SJSA1 (cell line): ENCODE measurements around the gene REEP3. TPM values are rescaled to one million over a fixed set of nuclear protein-coding genes. Genes with fewer than 3 reads are reported as not detected.

Source experiments
- DNase-seq, 2 experiments: peaks; one replicate each; pipeline ENCODE4 v3.0.0-alpha.2; 2015 to 2020; ENCODE audit warnings: low spot score in 2 of 2, low read depth in 1 of 2
- H3K27ac ChIP-seq: fragments of 250-450 bp; sonication (Bioruptor Pico); 2 replicates; pipeline ENCODE4 v1.5.1; 2020; ENCODE audit warnings: mild to moderate bottlenecking, moderate library complexity
- H3K27me3 ChIP-seq: fragments of 250-450 bp; sonication (Bioruptor Pico); replicated peaks from 2 replicates; pipeline ENCODE4 v1.5.1; 2020; ENCODE audit warnings: mild to moderate bottlenecking, moderate library complexity
- H3K36me3 ChIP-seq: fragments of 250-450 bp; sonication (Bioruptor Pico); 2 replicates; pipeline ENCODE4 v1.5.1; 2020; ENCODE audit warnings: mild to moderate bottlenecking
- H3K4me1 ChIP-seq: fragments of 250-450 bp; sonication (Bioruptor Pico); replicated peaks from 2 replicates; pipeline ENCODE4 v1.6.1; 2021; ENCODE audit warnings: mild to moderate bottlenecking
- H3K4me3 ChIP-seq: fragments of 250-450 bp; sonication (Bioruptor Pico); 2 replicates; pipeline ENCODE4 v1.5.1; 2020; ENCODE audit warnings: mild to moderate bottlenecking
- H3K9me3 ChIP-seq: fragments of 250-450 bp; sonication (Bioruptor Pico); replicated peaks from 2 replicates; pipeline ENCODE4 v1.5.1; 2020; ENCODE audit warnings: mild to moderate bottlenecking
- total RNA-seq: library from RNA; depleted of rRNA; stranded (reverse); fragments of >200 nt; shearing (Covaris generic); gene quantifications from 2 replicates; pipeline ENCODE4 v1.2.3, GENCODE V29; 2014

REEP3 gene
- total RNA-seq, 1 experiment from 2014 or later: 59.8 TPM

GRCh38 chr10:63624701-63625100 is 103.5 kb downstream of the REEP3 start:
- no peak overlapping the region for H3K4me3 ChIP-seq
- H3K27me3 ChIP-seq: no peaks in the 10 kb centered on the region
- H3K4me1 ChIP-seq: peaks cover 18% of the 10 kb centered on the region
- H3K27ac ChIP-seq: no peak overlapping the region
- no peak for DNase-seq
- no peaks in the 10 kb centered on the region for H3K36me3 ChIP-seq
- H3K9me3 ChIP-seq: no peaks in the 10 kb centered on the region

GRCh38 chr10:63627396-63627795 is 106.2 kb downstream of the REEP3 start:
- no peak for DNase-seq
- Histone ChIP-seq H3K27ac (no peak overlapping the region), H3K9me3 (no peaks in the 10 kb centered on the region), H3K4me1 (peaks cover 30% of the 10 kb centered on the region), H3K36me3 (no peaks in the 10 kb centered on the region), H3K27me3 (no peaks in the 10 kb centered on the region), H3K4me3 (no peak overlapping the region)

- Histone ChIP-seq H3K9me3 (no peaks in the 10 kb centered on the region), H3K27ac (no peak overlapping the region), H3K4me3 (no peak overlapping the region), H3K4me1 (peaks cover 30% of the 10 kb centered on the region), H3K27me3 (no peaks in the 10 kb centered on the region), H3K36me3 (no peaks in the 10 kb centered on the region)
- no peak for DNase-seq
Observed at GRCh38 chr10:63627881-63628296, 106.7 kb downstream of the REEP3 start.

GRCh38 chr10:63628526-63629362 is 107.5 kb downstream of the REEP3 start:
- H3K36me3 ChIP-seq: no peaks in the 10 kb centered on the region
- peak in 1 of 2 experiments; percentile 58 for DNase-seq
- peak overlapping the region; percentile 93 for H3K27ac ChIP-seq
- no peaks in the 10 kb centered on the region for H3K9me3 ChIP-seq
- H3K4me3 ChIP-seq: peak overlapping the region; percentile 58
- H3K4me1 ChIP-seq: peaks cover 30% of the 10 kb centered on the region
- no peaks in the 10 kb centered on the region for H3K27me3 ChIP-seq

- peak; percentile 97 to 98 for DNase-seq
- peak overlapping the region; percentile 58 for H3K4me3 ChIP-seq
- H3K27me3 ChIP-seq: no peaks in the 10 kb centered on the region
- H3K9me3 ChIP-seq: no peaks in the 10 kb centered on the region
- no peaks in the 10 kb centered on the region for H3K36me3 ChIP-seq
- peak overlapping the region; percentile 93 for H3K27ac ChIP-seq
- H3K4me1 ChIP-seq: peaks cover 30% of the 10 kb centered on the region
Observed at GRCh38 chr10:63629363-63630084, 108.3 kb downstream of the REEP3 start.

- H3K4me1 ChIP-seq: peaks cover 30% of the 10 kb centered on the region
- no peaks in the 10 kb centered on the region for H3K9me3 ChIP-seq
- H3K27me3 ChIP-seq: no peaks in the 10 kb centered on the region
- DNase-seq: peak; percentile 93 to 94
- peak overlapping the region; percentile 58 for H3K4me3 ChIP-seq
- peak overlapping the region; percentile 93 for H3K27ac ChIP-seq
- no peaks in the 10 kb centered on the region for H3K36me3 ChIP-seq
Observed at GRCh38 chr10:63630085-63630930, 109.1 kb downstream of the REEP3 start.

- H3K4me3 ChIP-seq: peak overlapping the region; percentile 58
- H3K4me1 ChIP-seq: peaks cover 30% of the 10 kb centered on the region
- peak overlapping the region; percentile 93 for H3K27ac ChIP-seq
- no peaks in the 10 kb centered on the region for H3K27me3 ChIP-seq
- H3K36me3 ChIP-seq: no peaks in the 10 kb centered on the region
- no peak for DNase-seq
- no peaks in the 10 kb centered on the region for H3K9me3 ChIP-seq
Observed at GRCh38 chr10:63630931-63631680, 109.9 kb downstream of the REEP3 start.

GRCh38 chr10:63631991-63632390 is 110.8 kb downstream of the REEP3 start:
- H3K27ac ChIP-seq: no peak overlapping the region
- no peaks in the 10 kb centered on the region for H3K9me3 ChIP-seq
- no peak for DNase-seq
- no peaks in the 10 kb centered on the region for H3K27me3 ChIP-seq
- H3K36me3 ChIP-seq: no peaks in the 10 kb centered on the region
- H3K4me1 ChIP-seq: peaks cover 30% of the 10 kb centered on the region
- H3K4me3 ChIP-seq: no peak overlapping the region

GRCh38 chr10:63633677-63634487 is 112.7 kb downstream of the REEP3 start:
- peak in 1 of 2 experiments; percentile 30 for DNase-seq
- Histone ChIP-seq H3K4me3 (no peak overlapping the region), H3K36me3 (no peaks in the 10 kb centered on the region), H3K9me3 (no peaks in the 10 kb centered on the region), H3K27ac (no peak overlapping the region), H3K27me3 (no peaks in the 10 kb centered on the region), H3K4me1 (peaks cover 16% of the 10 kb centered on the region)

GRCh38 chr10:63634488-63635065 is 113.4 kb downstream of the REEP3 start:
- no peak for DNase-seq
- H3K4me1 ChIP-seq: peaks cover 13% of the 10 kb centered on the region

GRCh38 chr10:63636812-63637211 is 115.6 kb downstream of the REEP3 start:
- DNase-seq: no peak
- H3K27me3 ChIP-seq: no peaks in the 10 kb centered on the region
- H3K4me3 ChIP-seq: no peak overlapping the region
- no peaks in the 10 kb centered on the region for H3K4me1 ChIP-seq
- no peaks in the 10 kb centered on the region for H3K9me3 ChIP-seq
- H3K27ac ChIP-seq: no peak overlapping the region
- no peaks in the 10 kb centered on the region for H3K36me3 ChIP-seq

More at GRCh38 chr10:63634488-63635065, 113.4 kb downstream of the REEP3 start:
- Histone ChIP-seq H3K36me3 (no peaks in the 10 kb centered on the region), H3K27ac (no peak overlapping the region), H3K4me3 (no peak overlapping the region), H3K27me3 (no peaks in the 10 kb centered on the region), H3K9me3 (no peaks in the 10 kb centered on the region)

GRCh38 chr10:63637901-63638327 is 116.7 kb downstream of the REEP3 start:
- H3K27me3 ChIP-seq: no peaks in the 10 kb centered on the region
- no peaks in the 10 kb centered on the region for H3K36me3 ChIP-seq
- no peak overlapping the region for H3K4me3 ChIP-seq
- no peak for DNase-seq
- H3K4me1 ChIP-seq: no peaks in the 10 kb centered on the region
- H3K27ac ChIP-seq: no peak overlapping the region
- H3K9me3 ChIP-seq: no peaks in the 10 kb centered on the region
